ENCODE results near the gene PSMA5.
"Not testable (repeated sequence)": the region's sequence is repeated elsewhere in the genome, so short reads cannot be mapped to it uniquely, and the experiment has no call there.

PSMA5 gene

GRCh38 chr1:109392037-109392787, 34.0 kb downstream of the PSMA5 start:
- no peak for DNase-seq (ENCODE audit: low spot score)

- DNase-seq (ENCODE audit: low spot score): no peak
Measured at GRCh38 chr1:109391626-109392025, 34.6 kb downstream of the PSMA5 start.

- no peak for DNase-seq (ENCODE audit: low spot score)
Measured at GRCh38 chr1:109391157-109391556, 35.1 kb downstream of the PSMA5 start.

GRCh38 chr1:109389638-109390341, 36.5 kb downstream of the PSMA5 start:
- no peak for DNase-seq (ENCODE audit: low spot score)

- DNase-seq (ENCODE audit: low spot score): no peak
Measured at GRCh38 chr1:109388884-109389637, 37.2 kb downstream of the PSMA5 start.

GRCh38 chr1:109388208-109388711, 38.0 kb downstream of the PSMA5 start:
- DNase-seq (ENCODE audit: low spot score): no peak

- no peak for DNase-seq (ENCODE audit: low spot score)
Measured at GRCh38 chr1:109386054-109386717, 40.1 kb downstream of the PSMA5 start.

DNA sequence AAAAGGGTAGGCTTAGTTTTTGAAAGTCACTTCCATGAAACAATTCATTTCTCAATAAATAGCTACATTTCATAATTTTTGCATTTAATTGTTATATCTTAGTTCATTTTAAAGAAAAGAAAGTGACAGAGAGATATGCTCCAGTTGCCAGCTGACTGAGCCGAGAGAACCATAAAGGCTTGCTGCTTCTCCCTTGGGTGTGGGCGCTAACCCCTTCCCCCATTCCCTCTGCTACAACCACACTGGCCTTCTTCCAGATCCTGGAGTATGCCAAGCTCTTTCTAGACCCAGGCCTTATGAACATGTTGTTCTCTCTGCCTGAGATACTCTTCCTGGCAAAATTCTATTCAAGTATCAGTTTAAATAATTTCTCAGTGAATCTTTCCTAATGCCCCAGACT, 40.8 kb downstream of the PSMA5 start:
- DNase-seq (ENCODE audit: low spot score): no peak

- no peak for DNase-seq (ENCODE audit: low spot score)
Measured at GRCh38 chr1:109383854-109384253, 42.4 kb downstream of the PSMA5 start.

DNA sequence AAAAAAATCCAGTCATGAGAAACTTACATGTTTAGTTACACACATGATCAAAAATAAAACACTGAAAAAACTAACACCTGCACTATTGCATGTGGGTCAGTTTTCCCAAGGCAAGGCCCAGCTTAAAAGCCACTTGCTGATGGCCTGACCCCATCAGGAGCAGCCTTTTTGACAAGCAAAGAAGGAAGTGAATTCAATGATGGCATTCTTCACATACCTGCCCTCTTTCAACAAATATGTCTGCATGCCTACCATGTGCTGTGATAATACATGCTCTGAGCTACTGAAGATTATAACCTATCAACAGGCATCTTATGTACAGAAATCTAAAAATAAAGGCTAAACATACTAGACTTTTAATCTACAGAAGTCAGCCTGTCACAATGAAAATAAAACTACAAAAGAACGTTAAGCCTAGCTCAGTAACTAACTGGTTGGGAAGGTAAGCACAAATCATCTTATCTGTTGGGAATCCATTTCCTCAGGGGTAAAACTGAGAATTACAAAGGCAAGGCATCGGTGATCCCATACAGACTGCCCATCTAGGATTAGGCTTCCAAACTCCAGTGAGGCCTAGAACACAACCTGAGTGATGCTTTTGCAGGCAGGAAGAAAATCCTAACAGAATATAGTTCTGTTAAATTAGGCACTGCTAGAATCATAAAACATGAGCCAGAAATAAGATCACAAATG, 43.0 kb downstream of the PSMA5 start:
- no peak for DNase-seq (ENCODE audit: low spot score)

GRCh38 chr1:109381573-109381972, 44.7 kb downstream of the PSMA5 start:
- DNase-seq (ENCODE audit: low spot score): no peak

- no peak for DNase-seq (ENCODE audit: low spot score)
Measured at GRCh38 chr1:109379907-109380306, 46.3 kb downstream of the PSMA5 start.

GRCh38 chr1:109379422-109379821, 46.8 kb downstream of the PSMA5 start:
- no peak for DNase-seq (ENCODE audit: low spot score)

DNA sequence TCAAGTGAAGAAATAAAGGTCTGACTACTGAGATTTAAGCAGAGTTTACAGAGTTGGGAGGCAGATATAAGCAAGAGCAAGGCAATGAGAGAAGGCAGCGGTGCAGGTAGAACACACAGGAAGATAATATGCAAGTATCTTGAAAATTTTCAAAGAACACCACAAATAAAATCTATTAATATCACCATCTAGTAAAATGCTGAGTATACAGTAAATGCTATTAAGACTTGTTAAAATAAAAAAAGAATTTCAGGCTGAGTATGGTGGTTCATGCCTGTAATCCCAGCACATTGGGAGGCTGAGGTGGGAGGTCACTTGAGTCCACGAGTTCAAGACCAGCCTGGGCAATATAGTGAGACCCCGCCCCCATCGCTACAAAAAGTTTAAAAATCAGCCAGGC, 48.5 kb downstream of the PSMA5 start:
- no peak for DNase-seq (ENCODE audit: low spot score)

DNA sequence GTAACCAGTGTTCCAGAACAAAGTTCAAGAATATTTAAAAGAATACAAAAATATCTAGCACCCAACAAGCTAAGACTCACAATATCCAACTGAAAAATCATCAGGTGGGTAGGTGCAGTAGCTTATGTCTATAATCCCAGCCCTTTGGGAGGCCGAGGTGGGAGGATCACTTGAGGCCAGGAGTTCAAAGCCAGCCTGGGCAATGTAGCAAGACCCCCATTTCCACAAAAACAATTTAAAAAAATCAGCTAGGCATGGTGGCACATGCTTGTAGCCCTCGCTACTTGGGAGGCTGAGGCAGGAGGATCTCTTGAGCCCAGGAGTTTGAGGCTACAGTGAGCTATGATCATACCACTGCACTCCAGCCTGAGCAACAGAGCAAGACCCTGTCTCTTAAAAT, 52.6 kb downstream of the PSMA5 start:
- DNase-seq (ENCODE audit: low spot score): not testable (repeated sequence)

GRCh38 chr1:109373126-109373525, 53.1 kb downstream of the PSMA5 start:
- no peak for DNase-seq (ENCODE audit: low spot score)

DNA sequence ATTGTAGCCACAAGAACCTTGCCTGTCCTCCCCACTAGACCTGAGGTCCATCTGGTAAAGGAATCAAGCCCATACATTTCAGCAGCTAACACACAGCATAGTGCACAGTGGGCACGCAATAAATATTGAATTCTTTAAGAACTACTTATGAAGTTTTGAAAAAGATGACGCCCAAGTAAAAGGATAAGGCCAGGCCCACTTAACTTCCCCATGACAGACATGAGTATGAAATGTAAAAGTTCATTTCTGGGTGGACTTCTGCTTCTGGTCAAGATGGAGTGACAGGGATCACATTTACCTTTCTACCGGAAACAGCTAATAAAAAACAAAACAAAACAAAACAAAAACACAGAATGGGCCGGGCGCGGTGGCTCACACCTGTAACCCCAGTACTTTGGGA, 54.0 kb downstream of the PSMA5 start:
- no peak for DNase-seq (ENCODE audit: low spot score)

GRCh38 chr1:109371341-109371739, 54.9 kb downstream of the PSMA5 start:
- no peak for DNase-seq (ENCODE audit: low spot score)

- DNase-seq (ENCODE audit: low spot score): peak; percentile 22
Measured at GRCh38 chr1:109370712-109371340, 55.4 kb downstream of the PSMA5 start.

GRCh38 chr1:109369167-109369746, 57.0 kb downstream of the PSMA5 start:
- DNase-seq (ENCODE audit: low spot score): no peak

- DNase-seq (ENCODE audit: low spot score): no peak
Measured at GRCh38 chr1:109368464-109368863, 57.8 kb downstream of the PSMA5 start.

Data from RKO (cell line).